Liver (tissue), 9 donors: Measurements from ENCODE around the gene CFL1. TPM values are rescaled to one million over a fixed set of nuclear protein-coding genes. Genes with fewer than 3 reads are reported as not detected.

Experiments
- DNase-seq: peaks from one replicate; pipeline ENCODE4 v3.0.0-alpha.2; 2017; ENCODE audit warnings: low spot score
- H3K27ac ChIP-seq, 2 donors: one replicate each; pipeline ENCODE4 v1.7.0; 2013; ENCODE audit warnings: inconsistent platforms in 2 of 2, low read length in 2 of 2, control low read depth in 1 of 2, low read depth in 1 of 2, mild to moderate bottlenecking in 1 of 2
- H3K27me3 ChIP-seq, 4 donors: one replicate each; pipeline versions ENCODE4 v1.6.1 to v1.7.0; 2013; ENCODE audit warnings: low read length in 3 of 4, inconsistent platforms in 1 of 4, mild to moderate bottlenecking in 1 of 4, moderate library complexity in 1 of 4; ENCODE audit not compliant: control insufficient read depth in 4 of 4, insufficient read depth in 4 of 4
- H3K36me3 ChIP-seq, 4 donors: one replicate each; pipeline versions ENCODE4 v1.6.1 to v1.7.0; 2013; ENCODE audit warnings: low read length in 3 of 4, mild to moderate bottlenecking in 3 of 4, low read depth in 1 of 4, moderate library complexity in 1 of 4; ENCODE audit not compliant: control insufficient read depth in 4 of 4, insufficient read depth in 3 of 4
- H3K4me1 ChIP-seq, 4 donors: one replicate each; pipeline versions ENCODE4 v1.6.1 to v1.7.0; 2013; ENCODE audit warnings: low read length in 3 of 4, mild to moderate bottlenecking in 3 of 4, moderate library complexity in 1 of 4; ENCODE audit not compliant: control insufficient read depth in 4 of 4, insufficient read depth in 4 of 4
- H3K4me3 ChIP-seq, 3 donors: one replicate each; pipeline versions ENCODE4 v1.6.1 to v1.7.0; 2013; ENCODE audit warnings: low read length in 3 of 3, control low read depth in 1 of 3, low read depth in 1 of 3, mild to moderate bottlenecking in 1 of 3
- H3K9ac ChIP-seq, 2 donors: one replicate each; pipeline ENCODE4 v1.7.0; 2013; ENCODE audit warnings: low read length in 2 of 2, mild to moderate bottlenecking in 2 of 2, moderate library complexity in 2 of 2, control low read depth in 1 of 2, low read depth in 1 of 2
- H3K9me3 ChIP-seq, 4 donors: one replicate each; pipeline versions ENCODE4 v1.6.1 to v1.7.0; 2013; ENCODE audit warnings: low read length in 3 of 4; ENCODE audit not compliant: control insufficient read depth in 4 of 4
- EGR1 ChIP-seq, 2 donors: IDR thresholded peaks; 2 replicates each; pipeline ENCODE4 v1.6.1; 2016 to 2018; ENCODE audit warnings: antibody characterized with exemption in 2 of 2, low read depth in 2 of 2
- FOXA1 ChIP-seq: IDR thresholded peaks from 2 replicates; pipeline ENCODE4 v1.6.1; 2016; ENCODE audit warnings: antibody characterized with exemption
- FOXA2 ChIP-seq: IDR thresholded peaks from 2 replicates; pipeline ENCODE4 v1.6.1; 2016; ENCODE audit warnings: antibody characterized with exemption
- GABPA ChIP-seq, 2 donors: IDR thresholded peaks in 1 of 2; conservative IDR thresholded peaks in 1 of 2; 2 replicates each; pipeline ENCODE4 v1.6.1; 2016; ENCODE audit warnings: antibody characterized with exemption in 2 of 2, mild to moderate bottlenecking in 1 of 2, moderate library complexity in 1 of 2
- HNF4A ChIP-seq, 2 donors: conservative IDR thresholded peaks; 2 replicates each; pipeline ENCODE4 v1.6.1; 2016; ENCODE audit warnings: antibody characterized with exemption in 2 of 2, mild to moderate bottlenecking in 2 of 2
- HNF4G ChIP-seq: IDR thresholded peaks from 2 replicates; pipeline ENCODE4 v1.6.1; 2016; ENCODE audit warnings: antibody characterized with exemption
- JUND ChIP-seq, 2 donors: IDR thresholded peaks; 2 replicates each; pipeline ENCODE4 v1.6.1; 2016; ENCODE audit warnings: antibody characterized with exemption in 2 of 2
- RAD21 ChIP-seq, 2 donors: IDR thresholded peaks; 2 replicates each; pipeline ENCODE4 v1.6.1; 2016; ENCODE audit warnings: antibody characterized with exemption in 2 of 2, mild to moderate bottlenecking in 2 of 2
- RXRA ChIP-seq, 2 donors: IDR thresholded peaks; 2 replicates each; pipeline ENCODE4 v1.6.1; 2017 to 2018; ENCODE audit warnings: antibody characterized with exemption in 2 of 2, mild to moderate bottlenecking in 1 of 2
- TAF1 ChIP-seq: conservative IDR thresholded peaks from 2 replicates; pipeline ENCODE4 v1.6.1; 2016; ENCODE audit warnings: antibody characterized with exemption, mild to moderate bottlenecking
- WGBS: extraction: QIAGEN DNeasy Blood & Tissue Kit; methylation state at CpG from one replicate; pipeline ENCODE4 v1.1.7; 2013; 5-methylcytosine and 5-hydroxymethylcytosine counted together
- polyA plus RNA-seq, 2 donors: library from polyadenylated mRNA; stranded (reverse) in 1 of 2; unstranded in 1 of 2; fragments of 200-250 nt in 1 of 2; fragments of >200 nt in 1 of 2; fragmentation: Nextera tagmentation in 1 of 2; extraction: Ambion mirVana in 1 of 2; gene quantifications; one replicate each; pipeline versions ENCODE4 v1.2.1 to v1.2.3, GENCODE V29; 2013 to 2015
- total RNA-seq, 2 donors: library from RNA; depleted of rRNA; stranded (reverse); fragments of >200 nt; gene quantifications; one replicate each; pipeline ENCODE4 v1.2.3, GENCODE V29; 2014
- TF ChIP-seq, protein P1 (sequence below): IDR thresholded peaks from 2 replicates; pipeline ENCODE4 v1.6.1; 2016; ENCODE audit warnings: antibody characterized with exemption, mild to moderate bottlenecking
- TF ChIP-seq, protein P2 (sequence below): IDR thresholded peaks from 2 replicates; pipeline ENCODE4 v1.6.1; 2016; ENCODE audit warnings: antibody characterized with exemption
- donor health status: healthy.
- donor health status: healthy.
- donor health status: healthy.
- donor health status: healthy.
- donor health status: healthy.

Gene CFL1
- total and polyA plus RNA-seq, 4 donors: 184 to 498 (median 282) TPM

DNA sequence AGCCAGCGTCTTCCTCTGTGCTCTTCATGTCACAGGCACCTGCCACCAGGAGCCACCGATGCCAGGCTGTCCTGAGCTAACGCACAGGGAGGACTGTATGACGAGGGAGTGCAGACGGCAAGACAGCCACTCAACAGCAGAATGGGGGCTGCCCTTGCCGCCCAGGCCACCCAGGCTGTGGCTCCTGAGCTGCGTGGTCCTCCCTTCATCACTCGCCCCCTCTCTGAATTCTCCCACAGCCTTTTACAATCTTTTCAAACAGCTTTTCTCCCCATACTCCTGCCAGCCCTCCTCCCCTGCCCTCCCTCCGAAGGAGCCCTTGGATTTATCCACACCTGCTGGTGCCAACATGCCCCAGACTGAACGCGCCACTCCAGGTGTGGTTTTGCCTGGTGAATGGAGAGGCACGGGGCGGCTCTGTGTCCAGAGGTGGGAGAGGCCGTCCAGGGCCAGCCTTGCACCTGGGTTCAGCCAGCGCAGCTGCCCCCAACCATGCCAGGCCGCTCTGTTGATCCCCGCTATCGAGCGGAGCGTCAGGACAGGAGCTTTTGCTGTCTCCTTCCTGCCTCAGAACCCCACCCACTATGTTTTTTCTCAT, 49.1 kb downstream of the CFL1 start:
- H3K36me3 ChIP-seq: no peaks in the 10 kb centered on the region
- no peak overlapping the region for H3K27ac ChIP-seq
- no peak for DNase-seq
- H3K9ac ChIP-seq: no peak overlapping the region
- no peaks in the 10 kb centered on the region for H3K4me1 ChIP-seq
- TF ChIP-seq, protein P1, sequence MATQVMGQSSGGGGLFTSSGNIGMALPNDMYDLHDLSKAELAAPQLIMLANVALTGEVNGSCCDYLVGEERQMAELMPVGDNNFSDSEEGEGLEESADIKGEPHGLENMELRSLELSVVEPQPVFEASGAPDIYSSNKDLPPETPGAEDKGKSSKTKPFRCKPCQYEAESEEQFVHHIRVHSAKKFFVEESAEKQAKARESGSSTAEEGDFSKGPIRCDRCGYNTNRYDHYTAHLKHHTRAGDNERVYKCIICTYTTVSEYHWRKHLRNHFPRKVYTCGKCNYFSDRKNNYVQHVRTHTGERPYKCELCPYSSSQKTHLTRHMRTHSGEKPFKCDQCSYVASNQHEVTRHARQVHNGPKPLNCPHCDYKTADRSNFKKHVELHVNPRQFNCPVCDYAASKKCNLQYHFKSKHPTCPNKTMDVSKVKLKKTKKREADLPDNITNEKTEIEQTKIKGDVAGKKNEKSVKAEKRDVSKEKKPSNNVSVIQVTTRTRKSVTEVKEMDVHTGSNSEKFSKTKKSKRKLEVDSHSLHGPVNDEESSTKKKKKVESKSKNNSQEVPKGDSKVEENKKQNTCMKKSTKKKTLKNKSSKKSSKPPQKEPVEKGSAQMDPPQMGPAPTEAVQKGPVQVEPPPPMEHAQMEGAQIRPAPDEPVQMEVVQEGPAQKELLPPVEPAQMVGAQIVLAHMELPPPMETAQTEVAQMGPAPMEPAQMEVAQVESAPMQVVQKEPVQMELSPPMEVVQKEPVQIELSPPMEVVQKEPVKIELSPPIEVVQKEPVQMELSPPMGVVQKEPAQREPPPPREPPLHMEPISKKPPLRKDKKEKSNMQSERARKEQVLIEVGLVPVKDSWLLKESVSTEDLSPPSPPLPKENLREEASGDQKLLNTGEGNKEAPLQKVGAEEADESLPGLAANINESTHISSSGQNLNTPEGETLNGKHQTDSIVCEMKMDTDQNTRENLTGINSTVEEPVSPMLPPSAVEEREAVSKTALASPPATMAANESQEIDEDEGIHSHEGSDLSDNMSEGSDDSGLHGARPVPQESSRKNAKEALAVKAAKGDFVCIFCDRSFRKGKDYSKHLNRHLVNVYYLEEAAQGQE: no peak
- TF ChIP-seq HNF4A (conservative IDR thresholded peaks at IDR 0.05) (no peak), RXRA (IDR thresholded peaks at IDR 0.05) (no peak), FOXA1 (no peak), GABPA (IDR thresholded peaks at IDR 0.05 in 1 of 2, conservative IDR thresholded peaks at IDR 0.05 in 1 of 2) (no peak), TAF1 (no peak), FOXA2 (no peak)
- TF ChIP-seq, protein P2, sequence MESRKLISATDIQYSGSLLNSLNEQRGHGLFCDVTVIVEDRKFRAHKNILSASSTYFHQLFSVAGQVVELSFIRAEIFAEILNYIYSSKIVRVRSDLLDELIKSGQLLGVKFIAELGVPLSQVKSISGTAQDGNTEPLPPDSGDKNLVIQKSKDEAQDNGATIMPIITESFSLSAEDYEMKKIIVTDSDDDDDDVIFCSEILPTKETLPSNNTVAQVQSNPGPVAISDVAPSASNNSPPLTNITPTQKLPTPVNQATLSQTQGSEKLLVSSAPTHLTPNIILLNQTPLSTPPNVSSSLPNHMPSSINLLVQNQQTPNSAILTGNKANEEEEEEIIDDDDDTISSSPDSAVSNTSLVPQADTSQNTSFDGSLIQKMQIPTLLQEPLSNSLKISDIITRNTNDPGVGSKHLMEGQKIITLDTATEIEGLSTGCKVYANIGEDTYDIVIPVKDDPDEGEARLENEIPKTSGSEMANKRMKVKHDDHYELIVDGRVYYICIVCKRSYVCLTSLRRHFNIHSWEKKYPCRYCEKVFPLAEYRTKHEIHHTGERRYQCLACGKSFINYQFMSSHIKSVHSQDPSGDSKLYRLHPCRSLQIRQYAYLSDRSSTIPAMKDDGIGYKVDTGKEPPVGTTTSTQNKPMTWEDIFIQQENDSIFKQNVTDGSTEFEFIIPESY: no peak
- no peaks in the 10 kb centered on the region for H3K9me3 ChIP-seq
- peaks cover 0 to 3% (median 0%) of the 10 kb centered on the region in 4 donors for H3K27me3 ChIP-seq
- H3K4me3 ChIP-seq: no peak overlapping the region
- WGBS: 76% methylated on average over 20 of the region's 20 CpGs

DNA sequence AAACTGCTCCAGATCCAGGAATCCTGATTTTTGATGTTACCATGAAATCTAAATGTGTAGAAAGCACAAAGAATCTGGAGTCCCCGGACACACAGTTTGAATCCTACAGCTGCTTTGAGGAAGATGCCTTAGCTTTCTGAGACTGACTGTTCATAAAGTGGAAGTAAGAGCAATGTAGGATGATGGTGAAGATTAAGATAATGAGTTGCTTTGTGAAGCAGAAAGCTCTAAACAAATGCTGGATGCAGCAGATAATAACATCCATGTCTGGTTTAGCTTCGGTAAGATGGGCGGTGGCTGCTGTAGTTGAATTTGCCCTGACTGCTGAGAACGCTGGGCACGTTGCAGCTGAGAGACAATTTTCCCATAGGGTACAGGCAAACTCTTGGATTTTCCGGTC, 51.0 kb downstream of the CFL1 start:
- Histone ChIP-seq H3K27ac (no peak overlapping the region), H3K27me3 (peaks cover 0 to 3% (median 0%) of the 10 kb centered on the region in 4 donors), H3K9me3 (no peaks in the 10 kb centered on the region), H3K9ac (no peak overlapping the region), H3K4me3 (no peak overlapping the region), H3K36me3 (no peaks in the 10 kb centered on the region), H3K4me1 (no peaks in the 10 kb centered on the region)
- 69% methylated on average over 6 of the region's 6 CpGs for WGBS
- TF ChIP-seq, protein P2: no peak
- TF ChIP-seq HNF4G (no peak), JUND (IDR thresholded peaks at IDR 0.05) (no peak), FOXA2 (no peak), RAD21 (IDR thresholded peaks at IDR 0.05) (no peak), TAF1 (no peak), EGR1 (IDR thresholded peaks at IDR 0.05; ENCODE audit: low read depth in 2 of 2) (no peak), HNF4A (conservative IDR thresholded peaks at IDR 0.05) (no peak)
- TF ChIP-seq, protein P1: no peak
- no peak for DNase-seq
